Peyer's patch (tissue), 4 donors: ENCODE measurements around the gene TMEM178B. TPM values are rescaled to one million over a fixed set of nuclear protein-coding genes. Genes with fewer than 3 reads are reported as not detected.
"Not testable (repeated sequence)": the region's sequence is repeated elsewhere in the genome, so short reads cannot be mapped to it uniquely, and the experiment has no call there.

Source experiments
- DNase-seq, 3 donors: peaks; one replicate each; pipeline ENCODE4 v3.0.0-alpha.2; 2017 to 2019
- H3K27ac ChIP-seq, 4 donors: fragments of 200-600 bp; sonication (generic); one replicate each; pipeline ENCODE4 v1.5.1; 2016 to 2019
- H3K27me3 ChIP-seq, 2 donors: fragments of 200-600 bp; sonication (generic); one replicate each; pipeline ENCODE4 v1.5.1; 2019
- H3K36me3 ChIP-seq, 3 donors: fragments of 200-600 bp; sonication (generic); one replicate each; pipeline ENCODE4 v1.5.1; 2016 to 2019
- H3K4me1 ChIP-seq, 4 donors: fragments of 200-600 bp; sonication (generic); one replicate each; pipeline ENCODE4 v1.5.1; 2016 to 2019
- H3K4me3 ChIP-seq, 4 donors: fragments of 200-600 bp; sonication (generic); 1 replicate in 3 of 4; 2 replicates in 1 of 4; pipeline ENCODE4 v1.5.1; 2016 to 2019; ENCODE audit warnings: mild to moderate bottlenecking in 1 of 4
- H3K9me3 ChIP-seq, 4 donors: fragments of 200-600 bp; sonication (generic); one replicate each; pipeline ENCODE4 v1.5.1; 2016 to 2019; ENCODE audit warnings: mild to moderate bottlenecking in 1 of 4
- CTCF ChIP-seq, 6 experiments: fragments of 450-650 bp in 4 of 6; fragments of 200-600 bp in 2 of 6; sonication (generic) in 1 of 6; IDR thresholded peaks; one replicate each; pipeline ENCODE4 v1.5.1; 2017 to 2019; ENCODE audit warnings: antibody characterized with exemption in 6 of 6, mild to moderate bottlenecking in 3 of 6, moderate library complexity in 1 of 6
- POLR2A ChIP-seq, 2 donors: fragments of 450-650 bp; IDR thresholded peaks; one replicate each; pipeline ENCODE4 v1.5.1; 2017; ENCODE audit warnings: antibody characterized with exemption in 2 of 2, mild to moderate bottlenecking in 2 of 2, moderate library complexity in 2 of 2
- total RNA-seq, 4 donors: library from RNA; depleted of rRNA; stranded (reverse); fragments of >200 nt; gene quantifications; one replicate each; pipeline ENCODE4 v1.1.0, GENCODE V29; 2016

The TMEM178B gene
- total RNA-seq, 4 donors from 2014 or later = under 0.01 to 0.66 (median 0.13) TPM; not detected in 1

GRCh38 chr7:141185369-141185967 lies 111.6 kb downstream of the TMEM178B start:
- H3K4me3 ChIP-seq = no peak overlapping the region
- no peaks in the 10 kb centered on the region for H3K4me1 ChIP-seq
- no peaks in the 10 kb centered on the region for H3K36me3 ChIP-seq
- no peak overlapping the region for H3K27ac ChIP-seq
- DNase-seq = no peak
- no peaks in the 10 kb centered on the region for H3K9me3 ChIP-seq
- H3K27me3 ChIP-seq = no peaks in the 10 kb centered on the region
- TF ChIP-seq POLR2A (IDR thresholded peaks at IDR 0.05) (no peak), CTCF (IDR thresholded peaks at IDR 0.05) (no peak)

DNA sequence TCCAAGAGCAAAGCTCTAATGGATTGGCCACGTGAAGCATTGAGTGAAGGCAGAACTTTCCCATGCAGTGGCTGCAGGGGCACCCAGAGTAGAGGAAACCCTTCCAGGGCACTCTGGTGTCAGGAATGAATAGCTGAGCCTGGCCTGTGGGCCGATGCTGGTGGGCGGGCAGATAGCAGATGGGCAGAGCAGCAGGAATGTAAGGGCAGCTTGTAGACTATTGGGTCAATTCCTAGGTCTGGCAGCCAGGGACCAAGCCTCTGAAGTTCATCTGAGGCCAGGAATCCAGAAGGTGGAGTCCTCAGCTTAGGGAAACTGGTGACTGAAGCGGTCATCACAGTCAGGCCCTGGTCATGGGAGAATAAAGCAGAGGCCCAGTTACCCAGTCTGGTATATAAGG lies 115.4 kb downstream of the TMEM178B start:
- no peak for DNase-seq
- Histone ChIP-seq H3K36me3 (no peaks in the 10 kb centered on the region), H3K4me1 (no peaks in the 10 kb centered on the region), H3K27ac (no peak overlapping the region), H3K9me3 (no peaks in the 10 kb centered on the region), H3K4me3 (no peak overlapping the region), H3K27me3 (no peaks in the 10 kb centered on the region)
- TF ChIP-seq POLR2A (IDR thresholded peaks at IDR 0.05) (no peak), CTCF (IDR thresholded peaks at IDR 0.05) (no peak)

DNA sequence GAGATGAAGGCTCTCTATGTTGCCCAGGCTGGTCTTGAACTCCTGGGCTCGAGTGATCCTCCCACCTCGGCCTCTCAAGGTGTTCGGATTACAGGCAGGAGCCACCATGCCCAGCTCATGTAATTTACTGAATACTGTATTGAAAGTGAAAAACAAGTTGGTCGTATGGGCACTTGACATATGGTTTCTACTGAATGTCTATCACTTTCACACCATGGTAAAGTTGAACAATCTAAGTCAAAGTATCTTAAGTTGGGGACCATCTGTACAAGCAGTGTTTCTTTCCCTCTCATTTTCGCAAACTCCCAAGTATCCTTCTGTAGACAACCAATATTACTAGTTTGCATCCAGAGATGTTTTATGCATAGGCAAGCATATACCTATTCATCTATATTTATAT lies 116.6 kb downstream of the TMEM178B start:
- no peaks in the 10 kb centered on the region for H3K36me3 ChIP-seq
- no peaks in the 10 kb centered on the region for H3K27me3 ChIP-seq
- DNase-seq = no peak
- no peak overlapping the region for H3K4me3 ChIP-seq
- no peaks in the 10 kb centered on the region for H3K4me1 ChIP-seq
- no peaks in the 10 kb centered on the region for H3K9me3 ChIP-seq
- no peak overlapping the region for H3K27ac ChIP-seq
- no peak for TF ChIP-seq CTCF (IDR thresholded peaks at IDR 0.05)
- TF ChIP-seq POLR2A (IDR thresholded peaks at IDR 0.05) = no peak

DNA sequence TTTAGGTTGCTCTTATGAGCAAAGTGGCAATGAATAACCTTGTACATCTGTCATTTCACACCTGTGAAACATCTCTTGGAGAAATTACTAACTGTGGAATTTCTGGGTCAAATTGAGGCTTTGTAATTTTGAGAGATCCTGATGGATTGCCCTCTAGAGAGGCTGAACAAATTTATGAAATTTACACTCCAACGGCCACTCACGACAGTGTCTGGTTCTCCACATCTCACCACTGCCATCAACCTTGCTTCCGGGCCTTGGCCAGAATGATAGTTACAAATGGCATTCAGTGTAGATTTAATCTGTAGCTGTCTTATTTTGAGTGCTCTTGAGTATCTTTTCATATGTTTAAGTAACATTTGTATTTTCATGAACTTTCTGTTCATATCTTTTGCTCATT lies 117.4 kb downstream of the TMEM178B start:
- TF ChIP-seq CTCF (IDR thresholded peaks at IDR 0.05) (no peak), POLR2A (IDR thresholded peaks at IDR 0.05) (no peak)
- Histone ChIP-seq H3K27me3 (no peaks in the 10 kb centered on the region), H3K4me1 (no peaks in the 10 kb centered on the region), H3K27ac (no peak overlapping the region), H3K9me3 (no peaks in the 10 kb centered on the region), H3K36me3 (no peaks in the 10 kb centered on the region), H3K4me3 (no peak overlapping the region)
- DNase-seq = no peak

- Histone ChIP-seq H3K4me1 (no peaks in the 10 kb centered on the region), H3K27me3 (no peaks in the 10 kb centered on the region), H3K36me3 (no peaks in the 10 kb centered on the region), H3K27ac (no peak overlapping the region), H3K9me3 (no peaks in the 10 kb centered on the region), H3K4me3 (no peak overlapping the region)
- TF ChIP-seq POLR2A (IDR thresholded peaks at IDR 0.05) (no peak), CTCF (IDR thresholded peaks at IDR 0.05) (no peak)
- DNase-seq = no peak
Measured at GRCh38 chr7:141193066-141193465, 119.2 kb downstream of the TMEM178B start.

GRCh38 chr7:141195722-141196121 lies 121.9 kb downstream of the TMEM178B start:
- H3K9me3 ChIP-seq, H3K36me3 ChIP-seq, H3K4me1 ChIP-seq, H3K27ac ChIP-seq, DNase-seq, H3K4me3 ChIP-seq, H3K27me3 ChIP-seq: not testable (repeated sequence)
